H1 (cell line): ENCODE measurements around the gene CELF2.

ENCODE experiments used
- CEBPB ChIP-seq: IDR thresholded peaks from 2 replicates; pipeline ENCODE4 v1.6.1; 2012; ENCODE audit warnings: low read depth, low read length
- CREB1 ChIP-seq: IDR thresholded peaks from 2 replicates; pipeline ENCODE4 v1.6.1; 2012; ENCODE audit warnings: inconsistent platforms
- CTCF ChIP-seq, 3 experiments: IDR thresholded peaks; 1 replicate in 2 of 3; 2 replicates in 1 of 3; pipeline versions ENCODE4 v1.5.1 to v1.6.1; 2011; ENCODE audit warnings: low read length in 3 of 3, mild to moderate bottlenecking in 3 of 3, inconsistent platforms in 2 of 3, low read depth in 1 of 3, moderate library complexity in 1 of 3; ENCODE audit not compliant: insufficient read depth in 1 of 3; ENCODE audit errors: control extremely low read depth in 1 of 3
- E2F6 ChIP-seq: IDR thresholded peaks from 2 replicates; pipeline ENCODE4 v1.6.1; 2012; ENCODE audit warnings: inconsistent platforms
- MAFK ChIP-seq: IDR thresholded peaks from 2 replicates; pipeline ENCODE4 v1.6.1; 2012; ENCODE audit warnings: low read depth, mild to moderate bottlenecking, improper control_type of control experiment, low read length
- RAD21 ChIP-seq, 2 experiments: IDR thresholded peaks in 1 of 2; conservative IDR thresholded peaks in 1 of 2; 2 replicates each; pipeline ENCODE4 v1.6.1; 2011; ENCODE audit warnings: low read depth in 2 of 2, low read length in 2 of 2, improper control_type of control experiment in 1 of 2, inconsistent platforms in 1 of 2, mild to moderate bottlenecking in 1 of 2, moderate library complexity in 1 of 2
- RFX5 ChIP-seq: IDR thresholded peaks from 2 replicates; pipeline ENCODE4 v1.6.1; 2011; ENCODE audit warnings: low read depth, low read length, improper control_type of control experiment, borderline replicate concordance
- SUZ12 ChIP-seq: fragments of 200-600 bp; sonication (generic); IDR thresholded peaks from 2 replicates; pipeline ENCODE4 v1.6.1; 2012; ENCODE audit warnings: mild to moderate bottlenecking, inconsistent platforms, low read length, moderate library complexity, mixed read lengths

GRCh38 chr10:11057448-11057847 lies 39.8 kb downstream of the CELF2 start:
- no peak for TF ChIP-seq CTCF (IDR thresholded peaks at IDR 0.05; ENCODE audit: control extremely low read depth in 1 of 3, insufficient read depth in 1 of 3, low read depth in 1 of 3, low read length in 3 of 3)
- no peak for TF ChIP-seq SUZ12
- TF ChIP-seq CREB1: no peak
- TF ChIP-seq E2F6: no peak
- TF ChIP-seq MAFK: no peak
- no peak for TF ChIP-seq RAD21 (IDR thresholded peaks at IDR 0.05 in 1 of 2, conservative IDR thresholded peaks at IDR 0.05 in 1 of 2; ENCODE audit: low read depth in 2 of 2, low read length in 2 of 2)
- TF ChIP-seq RFX5: no peak
- no peak for TF ChIP-seq CEBPB
